GM10248 (cell line): ENCODE data around the gene LRRD1.
"Not testable (repeated sequence)": the region's sequence is repeated elsewhere in the genome, so short reads cannot be mapped to it uniquely, and the experiment has no call there.

Experiments
- CTCF ChIA-PET: fragments of 300-600 bp; sonication (Branson Sonifier 250); formaldehyde crosslinking; extraction: SDS; loops from one replicate; lab custom pipeline; 2021; ENCODE audit warnings: antibody characterized with exemption; lab: Yijun Ruan, JAX
- POLR2A ChIA-PET: fragments of 350-650 bp; sonication (Branson Sonifier 250); formaldehyde crosslinking; extraction: SDS; loops from one replicate; lab custom pipeline; 2020; ENCODE audit warnings: antibody characterized with exemption; lab: Yijun Ruan, JAX
- DNase-seq: peaks from one replicate; pipeline ENCODE4 v3.0.0; 2012; ENCODE audit errors: extremely low spot score
- CTCF ChIP-seq: IDR thresholded peaks from 2 replicates; pipeline ENCODE4 v1.5.1; 2012; ENCODE audit warnings: mild to moderate bottlenecking, low read depth; ENCODE audit errors: extremely low read depth, missing control alignments, control extremely low read depth

The LRRD1 gene

GRCh38 chr7:92115821-92116220 lies 63.1 kb downstream of the LRRD1 start:
- ChIA-PET CTCF (interaction anchor here (0.9 to 1.5 kb wide), 4 partner anchors 18 to 34 kb away, joined by 3 to 4 read pairs (median 4); partner anchors contain the start of gene CYP51A1), POLR2A (no interaction called here)
- TF ChIP-seq CTCF: no peak
- no peak for DNase-seq

- POLR2A ChIA-PET: no interaction called here
- CTCF ChIA-PET: interaction anchor here (1.0 to 2.1 kb wide), 2 partner anchors 13 to 15 kb away, joined by 3 to 4 read pairs; no protein-coding TSS in a partner anchor
These were observed 68.1 kb downstream of the LRRD1 start for GRCh38 chr7:92110857-92111256.

GRCh38 chr7:92108821-92109220 lies 70.1 kb downstream of the LRRD1 start:
- ChIA-PET CTCF (interaction anchor here (0.8 to 1.5 kb wide), 5 partner anchors 9 to 229 kb away, joined by 3 to 8 read pairs (median 4); partner anchors contain the start of gene CYP51A1), POLR2A (no interaction called here)
- DNase-seq: no peak
- no peak for TF ChIP-seq CTCF

More at GRCh38 chr7:92110857-92111256, 68.1 kb downstream of the LRRD1 start:
- DNase-seq: no peak
- no peak for TF ChIP-seq CTCF

- DNase-seq, CTCF ChIA-PET, POLR2A ChIA-PET: not testable (repeated sequence)
These were observed 76.1 kb downstream of the LRRD1 start for GRCh38 chr7:92102862-92103261.

GRCh38 chr7:92100534-92100933 lies 78.4 kb downstream of the LRRD1 start:
- DNase-seq: no peak
- CTCF ChIA-PET: interaction anchor here (1.1 kb wide), 1 partner anchor 25 kb away, joined by 3 read pairs; no protein-coding TSS in a partner anchor

GRCh38 chr7:92095380-92095779 lies 83.6 kb downstream of the LRRD1 start:
- DNase-seq: no peak
- no peak for TF ChIP-seq CTCF
- ChIA-PET POLR2A (no interaction called here), CTCF (interaction anchor here (1.3 kb wide), 1 partner anchor 11 kb away, joined by 4 read pairs; no protein-coding TSS in a partner anchor)

More at GRCh38 chr7:92100534-92100933, 78.4 kb downstream of the LRRD1 start:
- POLR2A ChIA-PET: no interaction called here
- TF ChIP-seq CTCF: no peak
